Activated T-cell treated with anti-CD3 and anti-CD28 coated beads, Interleukin-2, amount 50 U/mL, for 1 hour (primary cell): ENCODE data around the gene TWF1.
"Not testable (repeated sequence)": the region's sequence is repeated elsewhere in the genome, so short reads cannot be mapped to it uniquely, and the experiment has no call there.

Experiments
- DNase-seq: peaks from one replicate; pipeline ENCODE4 v3.0.0-alpha.2; 2020

The TWF1 gene

GRCh38 chr12:43805860-43806736 is at the start of gene TWF1:
TSS of gene TWF1 (minus strand) at chr12:43806317. CDS start at chr12:43806245, 72 bp downstream.
- peak; percentile 89 for DNase-seq

- no peak for DNase-seq
Observed at GRCh38 chr12:43852744-43853143, 46.6 kb upstream of the TWF1 start.

- no peak for DNase-seq
Observed at GRCh38 chr12:43848786-43849185, 42.7 kb upstream of the TWF1 start.

GRCh38 chr12:43848226-43848507 is 42.0 kb upstream of the TWF1 start:
- no peak for DNase-seq

GRCh38 chr12:43847425-43848225 is 41.5 kb upstream of the TWF1 start:
- DNase-seq = not testable (repeated sequence)

- DNase-seq = no peak
Observed at GRCh38 chr12:43842259-43842658, 36.1 kb upstream of the TWF1 start.

- DNase-seq = no peak
Observed at GRCh38 chr12:43841253-43841652, 35.1 kb upstream of the TWF1 start.

GRCh38 chr12:43840338-43840737 is 34.2 kb upstream of the TWF1 start:
- DNase-seq = no peak

- DNase-seq = no peak
Observed at GRCh38 chr12:43836475-43836989, 30.4 kb upstream of the TWF1 start.

- peak; percentile 72 for DNase-seq
Observed at GRCh38 chr12:43835656-43836474, 29.7 kb upstream of the TWF1 start, which contains the start of gene TMEM117. TSS of gene TMEM117 (plus strand) at chr12:43836081.

- DNase-seq = no peak
Observed at GRCh38 chr12:43835264-43835655, 29.1 kb upstream of the TWF1 start.

- DNase-seq = no peak
Observed at GRCh38 chr12:43832463-43833168, 26.5 kb upstream of the TWF1 start.

GRCh38 chr12:43827093-43827492 is 21.0 kb upstream of the TWF1 start:
- no peak for DNase-seq

GRCh38 chr12:43826681-43827080 is 20.6 kb upstream of the TWF1 start:
- no peak for DNase-seq

- DNase-seq = no peak
Observed at GRCh38 chr12:43824207-43824775, 18.2 kb upstream of the TWF1 start.

GRCh38 chr12:43816168-43816567 is 10.1 kb upstream of the TWF1 start:
- DNase-seq = no peak

- DNase-seq = no peak
Observed at GRCh38 chr12:43815416-43815815, 9.3 kb upstream of the TWF1 start.

GRCh38 chr12:43812926-43813325 is 6.8 kb upstream of the TWF1 start:
- no peak for DNase-seq

GRCh38 chr12:43812057-43812456 is 5.9 kb upstream of the TWF1 start:
- DNase-seq = no peak

GRCh38 chr12:43807386-43807785 is 1.3 kb upstream of the TWF1 start:
- DNase-seq = no peak

- no peak for DNase-seq
Observed at GRCh38 chr12:43806737-43807072, 588 bp upstream of the TWF1 start.
